Posterior cingulate gyrus (tissue), 11 donors: ENCODE results near the gene OR6C75.
A peak's percentile ranks its signal among the peaks of the same experiment; 100 is the strongest.
"Not testable (repeated sequence)": the region's sequence is repeated elsewhere in the genome, so short reads cannot be mapped to it uniquely, and the experiment has no call there.

Experiments used
- DNase-seq, 10 donors: peaks; one replicate each; pipeline versions ENCODE4 v3.0.0 to v3.0.0-alpha.2; 2020 to 2021; ENCODE audit warnings: mixed read lengths in 3 of 10
- intact Hi-C: fragments of 100-400 bp; cut with DNase I; formaldehyde crosslinking; loops from one replicate; pipeline ENCODE4 v1.15.1; 2023

Gene OR6C75

DNA sequence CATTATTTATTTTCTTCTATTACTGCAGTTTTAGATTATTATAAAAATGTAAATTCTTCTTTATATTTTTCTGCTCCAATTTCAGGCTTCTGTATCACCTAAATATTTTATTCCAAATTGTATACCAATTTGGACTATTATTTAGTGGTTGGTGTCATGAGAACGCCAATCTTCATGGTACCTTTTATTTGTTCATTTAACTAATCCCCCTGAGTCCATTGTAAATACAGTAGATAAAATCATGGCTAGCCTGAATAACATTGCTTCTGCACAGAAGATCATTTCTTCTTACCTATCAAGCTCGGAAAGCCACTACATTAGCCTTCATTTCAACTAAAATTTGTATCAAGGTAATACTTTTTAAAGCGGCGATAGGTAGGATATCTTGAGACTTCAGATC, at the start of gene OR6C75:
TSS of gene OR6C75 (plus strand) at position 301 of the 400 bp plus-strand sequence. CDS start 2,136 bp downstream, outside the sequence.
- DNase-seq: no peak
- intact Hi-C loops: no loop called here

DNA sequence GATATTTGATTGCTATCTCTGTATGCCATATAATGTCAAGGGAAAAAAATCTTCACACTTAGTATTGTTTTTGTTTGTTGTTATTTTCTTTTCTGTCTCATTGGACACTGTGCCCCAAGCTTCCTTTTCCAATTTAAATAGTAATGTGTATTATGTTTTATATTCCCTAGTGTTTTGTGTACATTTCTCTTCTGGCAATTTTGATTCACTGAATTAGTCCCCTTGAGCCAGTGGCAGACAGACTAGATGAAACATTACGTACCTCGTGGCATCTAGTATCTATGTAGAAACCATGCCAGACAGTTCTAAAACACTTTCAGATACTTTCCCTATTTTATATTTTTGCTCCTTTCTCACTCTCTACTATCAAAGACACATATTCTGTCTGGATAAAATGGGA, 48.7 kb upstream of the OR6C75 start, which contains the start of gene OR6C1:
TSS of gene OR6C1 (plus strand) at position 301 of the 400 bp plus-strand sequence. CDS start 6,257 bp downstream, outside the sequence.
- no peak for DNase-seq
- intact Hi-C loops: no loop called here

DNA sequence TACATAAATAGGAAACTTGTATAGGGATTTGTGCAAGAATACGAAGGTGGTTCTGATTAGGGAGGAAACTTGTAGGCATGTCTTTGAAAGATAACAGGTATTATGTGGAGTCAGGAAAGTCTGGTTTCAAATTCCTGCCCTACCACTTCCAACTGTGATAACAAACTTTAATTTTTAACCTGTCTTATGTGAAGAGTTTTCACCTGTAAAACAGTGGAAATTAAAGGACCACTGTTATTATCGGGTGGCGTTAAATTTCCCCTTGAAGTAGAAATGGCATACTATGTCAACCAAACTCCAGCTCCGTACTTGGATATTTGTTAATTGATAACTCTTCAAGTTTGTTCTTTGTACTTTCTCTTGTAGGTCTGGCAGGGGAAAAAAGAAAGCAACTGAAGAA, 42.6 kb upstream of the OR6C75 start:
- no peak for DNase-seq
- intact Hi-C loops: no loop called here

DNA sequence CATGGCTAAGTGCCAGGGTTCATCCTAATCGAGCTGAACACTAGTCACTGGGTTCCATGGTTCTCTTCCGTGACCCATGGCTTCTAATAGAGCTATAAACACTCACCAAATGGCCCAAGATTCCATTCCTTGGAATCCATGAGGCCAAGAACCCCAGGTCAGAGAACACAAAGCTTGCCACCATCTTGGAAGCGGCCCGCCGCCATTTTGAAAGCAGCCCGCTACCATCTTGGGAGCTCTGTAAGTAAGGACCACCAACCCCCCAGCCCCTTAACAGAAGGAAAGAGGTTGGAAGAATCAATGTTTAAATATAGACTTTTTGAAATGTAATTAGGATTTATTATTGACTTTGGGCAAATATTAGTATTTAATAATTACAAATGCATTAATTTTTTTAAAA, 37.0 kb upstream of the OR6C75 start:
- intact Hi-C loops: not testable (repeated sequence)
- DNase-seq: peak in 1 of 10 donors; percentile 70

DNA sequence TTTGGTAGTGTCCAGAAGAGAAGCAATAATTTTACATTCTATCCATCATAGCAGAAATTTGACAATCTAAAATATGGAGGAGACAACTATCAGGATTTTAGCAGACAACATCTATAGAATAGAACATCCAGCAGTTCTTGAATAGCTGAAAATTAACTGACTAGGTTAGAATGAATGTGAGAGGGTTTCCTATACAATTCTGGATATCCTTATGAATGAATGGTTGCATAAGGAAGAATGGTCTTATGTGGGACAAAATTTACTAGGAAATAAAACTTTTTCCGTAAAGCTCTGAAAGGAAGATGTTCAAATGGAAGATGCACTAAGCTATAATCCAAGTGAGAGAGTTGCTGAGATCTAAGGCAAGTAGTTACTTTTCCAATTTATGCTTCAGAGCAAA, 32.3 kb upstream of the OR6C75 start, which contains the start of gene OR6C3:
TSS of gene OR6C3 (plus strand) at position 301 of the 400 bp plus-strand sequence. CDS start 955 bp downstream, outside the sequence.
- intact Hi-C loops: no loop called here
- no peak for DNase-seq

DNA sequence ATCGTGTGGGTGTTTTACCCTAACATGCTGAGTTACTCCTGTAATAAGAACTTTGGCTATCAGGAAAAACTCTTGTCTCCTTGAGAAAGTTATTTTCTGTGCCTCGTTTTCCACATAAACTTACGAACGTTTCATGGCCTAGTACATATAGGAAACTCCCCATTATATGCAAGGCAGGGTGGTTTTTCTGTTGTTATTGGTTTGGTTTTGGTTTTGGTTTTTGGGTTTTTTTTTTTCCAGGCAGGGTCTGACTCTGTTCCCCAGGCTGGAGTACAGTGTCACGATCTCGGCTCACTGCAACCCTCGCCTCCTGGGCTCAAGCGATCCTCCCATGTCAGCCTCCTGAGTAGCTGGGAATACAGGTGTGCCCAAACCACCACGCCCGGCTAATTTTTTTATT, 26.8 kb upstream of the OR6C75 start:
- intact Hi-C loops: no loop called here
- peak in 1 of 10 donors; percentile 57 for DNase-seq

DNA sequence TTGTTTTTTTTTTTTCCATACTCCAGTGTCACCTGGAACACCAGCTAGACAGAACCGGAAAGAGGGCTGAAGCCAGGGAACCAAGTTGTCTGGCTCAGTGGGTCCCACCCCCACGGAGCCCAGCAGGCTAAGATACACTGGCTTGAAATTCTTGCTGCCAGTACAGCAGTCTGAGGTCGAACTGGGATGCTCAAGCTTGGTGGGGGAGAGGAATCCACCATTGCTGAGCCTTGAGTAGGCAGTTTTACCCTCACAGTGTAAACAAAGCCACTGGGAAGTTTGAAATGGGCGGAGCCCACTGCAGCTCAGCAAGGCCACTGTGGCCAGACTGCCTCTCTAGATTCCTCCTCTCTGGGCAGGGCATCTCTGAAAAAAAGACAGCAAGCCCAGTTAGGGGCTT, 7.4 kb upstream of the OR6C75 start:
- intact Hi-C loops: not testable (repeated sequence)

DNA sequence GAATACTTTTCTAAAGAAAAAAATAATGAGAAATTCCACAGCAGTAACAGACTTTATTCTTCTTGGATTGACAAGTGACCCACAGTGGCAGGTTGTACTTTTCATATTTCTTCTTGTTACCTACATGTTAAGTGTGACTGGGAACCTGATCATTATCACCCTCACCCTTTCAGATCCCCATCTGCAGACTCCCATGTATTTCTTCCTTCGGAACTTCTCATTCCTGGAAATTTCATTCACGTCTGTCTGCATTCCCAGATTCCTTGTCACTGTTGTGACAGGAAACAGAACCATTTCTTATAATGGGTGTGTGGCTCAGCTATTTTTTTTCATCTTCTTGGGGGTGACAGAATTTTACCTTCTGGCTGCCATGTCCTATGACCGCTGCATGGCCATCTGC, 2.3 kb downstream of the OR6C75 start:
- no peak for DNase-seq
- intact Hi-C loops: no loop called here

More for the DNA sequence above, 7.4 kb upstream of the OR6C75 start:
- not testable (repeated sequence) for DNase-seq

DNA sequence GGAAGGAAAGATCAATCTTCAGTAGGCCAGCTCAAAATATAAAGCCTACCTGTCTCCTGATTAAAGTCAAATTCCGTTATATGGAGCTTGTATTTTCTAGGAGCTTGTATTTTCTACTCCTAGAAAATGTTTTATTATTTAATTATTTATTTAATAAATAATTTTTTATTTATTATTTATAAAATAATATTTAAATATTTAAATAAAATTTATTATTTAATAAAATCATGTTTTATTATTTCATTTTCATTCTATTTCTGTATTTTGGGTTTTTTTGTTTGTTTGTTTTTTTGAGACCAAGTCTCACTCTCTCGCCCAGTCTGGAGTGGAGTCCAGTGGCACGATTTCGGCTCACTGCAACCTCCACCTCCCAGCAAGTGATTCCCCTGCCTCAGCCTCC, 9.7 kb downstream of the OR6C75 start:
- intact Hi-C loops: no loop called here
- no peak for DNase-seq

DNA sequence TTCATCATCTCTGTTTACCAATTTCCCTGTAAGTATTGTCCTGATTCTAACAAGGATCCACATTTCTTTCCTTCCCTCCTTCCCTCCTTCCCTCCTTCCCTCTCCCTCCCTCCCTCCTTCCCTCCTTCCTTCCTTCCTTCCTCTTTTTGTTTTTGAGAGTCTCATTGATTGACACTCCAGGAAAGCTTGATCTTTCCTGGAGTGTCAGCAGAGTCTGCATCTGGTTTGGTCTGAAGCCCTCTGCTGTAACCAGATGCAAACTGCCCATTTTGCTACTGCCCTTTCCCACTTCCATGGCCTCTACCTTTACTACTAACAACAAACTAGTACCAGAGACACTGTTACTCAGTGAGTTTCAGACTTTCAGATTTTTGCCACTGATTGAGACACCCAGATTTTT, 23.1 kb downstream of the OR6C75 start:
- intact Hi-C loops: no loop called here

DNA sequence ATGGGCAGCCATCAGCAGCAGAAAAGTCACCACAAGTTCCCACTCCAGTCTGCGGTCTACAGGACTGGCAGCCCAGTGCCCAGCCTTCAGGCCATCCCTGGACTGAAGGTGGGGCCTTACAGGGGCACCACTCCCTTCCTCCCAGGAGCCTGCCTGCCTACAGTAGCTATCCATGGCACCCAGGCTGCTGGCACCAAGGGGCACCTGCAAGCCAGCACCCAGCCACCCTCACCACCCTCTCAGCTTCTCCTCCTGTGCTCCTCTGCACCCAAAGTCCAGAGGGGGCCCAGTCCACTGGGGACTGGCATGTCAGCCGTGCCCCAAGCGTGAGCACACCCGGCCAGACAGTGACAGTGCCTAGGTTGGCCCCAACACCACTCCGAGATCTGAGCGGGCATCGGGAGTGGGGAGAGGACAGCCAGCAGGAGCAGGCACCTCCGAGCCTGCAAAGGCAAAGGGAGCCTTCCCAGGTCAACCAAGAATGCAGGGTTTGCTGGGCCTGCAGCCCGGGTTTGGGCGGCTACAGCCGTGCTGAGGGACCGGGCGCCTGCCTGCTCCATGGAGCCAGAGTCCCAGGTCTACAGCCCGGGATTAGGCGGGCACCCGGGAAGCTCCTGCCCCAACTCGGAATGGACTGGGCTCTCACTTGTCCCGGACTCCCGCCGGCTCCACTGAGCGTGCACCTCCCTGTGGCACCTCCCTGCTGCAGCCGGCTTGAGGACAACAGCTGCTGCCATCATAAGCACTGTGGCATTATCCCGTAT, 29.4 kb downstream of the OR6C75 start:
- intact Hi-C loops: no loop called here
- peak in 3 of 10 donors; percentile 55 to 78 (median 76) for DNase-seq

More for the DNA sequence above, 23.1 kb downstream of the OR6C75 start:
- DNase-seq: no peak

DNA sequence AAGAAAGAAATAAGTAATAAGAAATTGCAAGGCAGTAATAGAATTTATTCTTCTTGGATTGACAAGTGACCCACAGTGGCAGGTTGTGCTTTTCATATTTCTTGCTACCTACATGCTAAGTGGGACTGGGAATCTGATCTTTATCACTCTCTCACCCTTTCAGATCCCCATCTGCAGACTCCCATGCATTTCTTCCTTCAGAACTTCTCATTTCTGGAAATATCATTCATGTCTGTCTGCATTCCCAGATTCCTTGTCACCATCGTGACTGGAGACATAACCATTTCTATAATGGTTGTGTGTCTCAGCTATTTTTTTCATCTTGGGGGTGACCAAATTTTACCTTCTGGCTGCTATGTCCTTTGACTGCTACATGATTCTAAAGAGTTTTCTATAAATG, 33.6 kb downstream of the OR6C75 start:
- intact Hi-C loops: no loop called here
- no peak for DNase-seq

DNA sequence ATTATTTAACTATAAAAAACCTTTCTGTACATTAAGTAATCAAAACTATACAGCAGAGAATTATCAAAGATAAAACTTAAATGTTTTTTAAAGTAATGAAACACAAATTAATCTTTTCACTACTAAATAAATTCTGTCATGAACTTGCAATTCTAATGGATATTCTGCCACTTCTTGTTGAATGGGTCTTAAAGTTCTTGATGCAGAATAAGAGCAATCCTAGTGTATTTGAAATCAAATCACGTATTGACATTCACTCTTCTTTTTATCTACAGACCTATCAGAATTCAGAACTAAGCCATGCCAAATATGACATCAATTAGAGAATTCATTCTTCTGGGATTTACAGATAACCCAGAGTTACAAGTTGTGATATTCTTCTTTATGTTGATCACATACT, 37.5 kb downstream of the OR6C75 start, which contains the start of gene OR6C65:
TSS of gene OR6C65 (plus strand) at position 301 of the 400 bp plus-strand sequence. CDS start at position 301, 0 bp downstream.
- no peak for DNase-seq
- intact Hi-C loops: no loop called here

DNA sequence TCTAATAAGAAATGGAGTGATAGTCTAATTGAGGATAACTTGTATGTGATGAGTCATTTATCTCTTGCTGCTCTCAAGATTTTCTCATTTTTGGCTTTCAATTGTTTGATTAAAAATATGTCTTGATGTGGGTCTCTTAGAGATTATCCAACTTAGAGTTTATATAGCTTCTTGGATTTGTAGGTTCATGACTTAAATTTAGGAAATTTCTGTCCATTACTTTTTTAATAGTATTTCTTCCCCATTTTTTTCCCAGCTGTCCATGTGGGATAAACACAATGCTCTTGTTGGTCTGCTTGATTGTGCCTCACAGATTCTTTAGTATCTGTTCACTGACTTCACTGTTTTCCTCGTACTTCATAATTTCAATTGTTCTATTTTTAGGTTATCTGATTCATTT, 45.1 kb downstream of the OR6C75 start:
- intact Hi-C loops: no loop called here
- DNase-seq: no peak

DNA sequence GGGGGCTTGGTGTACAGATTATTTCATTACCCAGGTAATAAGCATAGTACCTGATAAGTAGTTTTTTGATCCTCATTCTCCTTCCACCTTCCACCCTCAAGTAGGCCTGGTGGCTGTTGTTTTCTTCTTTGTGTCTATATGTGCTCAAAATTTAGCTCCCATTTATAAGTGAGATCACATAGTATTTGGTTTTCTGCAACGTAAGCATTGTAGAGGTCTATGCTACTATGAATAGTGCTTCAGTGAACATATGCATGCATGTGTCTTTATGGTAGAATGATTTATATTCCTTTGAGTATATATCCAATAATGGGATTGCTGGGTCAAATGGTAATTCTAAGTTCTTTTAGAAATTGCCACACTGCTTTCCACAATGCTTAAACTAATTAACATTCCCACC, 46.4 kb downstream of the OR6C75 start:
- intact Hi-C loops, DNase-seq: not testable (repeated sequence)

DNA sequence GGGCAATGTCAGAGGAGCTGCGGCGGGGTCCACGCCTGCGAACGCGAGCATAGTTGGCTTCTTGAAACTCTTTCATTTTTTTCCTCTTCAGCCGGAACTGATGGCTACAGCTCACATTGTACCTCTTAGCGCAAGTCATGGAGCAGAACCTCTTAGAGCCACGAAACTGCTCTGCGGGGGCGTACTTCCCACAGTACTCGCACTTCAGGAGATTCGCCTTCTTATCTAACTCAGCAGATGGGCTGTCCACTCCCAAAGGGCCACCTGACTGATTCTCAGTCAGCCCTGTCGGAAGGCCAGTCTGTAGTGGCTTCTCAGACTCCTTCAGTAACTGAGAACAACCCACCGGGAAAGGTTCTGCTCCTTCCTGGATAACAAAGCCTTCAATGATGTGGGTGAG, 49.4 kb downstream of the OR6C75 start:
- DNase-seq, intact Hi-C loops: not testable (repeated sequence)

DNA sequence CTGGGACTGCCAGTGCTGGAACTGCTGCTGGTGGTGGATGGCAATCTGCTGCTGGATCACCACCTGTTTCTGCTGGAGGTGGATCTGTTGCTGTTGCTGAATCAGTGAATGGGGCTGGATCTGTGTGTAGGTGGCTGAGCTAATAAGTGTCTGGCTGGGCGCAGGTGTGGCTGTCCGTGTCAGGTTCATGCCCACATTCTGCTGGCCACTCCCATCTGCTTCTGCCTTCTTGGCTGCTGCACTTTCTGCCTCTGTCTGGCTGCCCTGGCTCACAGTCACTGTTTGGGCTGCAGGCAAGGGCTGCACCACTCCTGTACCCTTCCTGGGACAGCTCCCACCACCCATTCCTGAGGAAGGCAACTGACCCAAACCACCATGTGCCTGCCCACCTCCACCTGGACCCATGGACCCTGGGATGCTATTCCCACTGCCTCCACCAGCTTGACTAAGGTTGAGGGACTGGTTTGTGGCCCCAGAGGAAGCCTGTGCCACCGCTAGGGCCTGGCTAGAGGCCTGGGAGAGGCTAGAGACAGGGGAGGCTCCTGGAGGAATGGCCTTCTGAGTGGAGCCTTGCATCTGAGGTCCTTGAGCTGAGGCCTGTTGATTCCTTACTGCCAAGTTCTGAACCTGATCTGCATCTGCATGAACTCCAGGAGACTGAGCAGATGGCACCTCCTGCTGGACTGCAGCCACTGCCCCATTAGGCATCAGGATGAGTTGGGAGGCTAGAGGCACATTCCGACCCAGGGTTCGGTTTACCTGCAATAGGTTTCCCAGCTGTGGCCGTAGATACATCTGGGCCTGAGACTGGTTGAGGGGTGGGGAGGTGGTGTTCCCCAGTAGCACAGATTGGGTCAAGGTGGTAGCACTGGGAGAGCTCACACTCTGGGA, 51.0 kb downstream of the OR6C75 start:
- intact Hi-C loops: not testable (repeated sequence)
- peak in 1 of 10 donors; percentile 72 for DNase-seq

DNA sequence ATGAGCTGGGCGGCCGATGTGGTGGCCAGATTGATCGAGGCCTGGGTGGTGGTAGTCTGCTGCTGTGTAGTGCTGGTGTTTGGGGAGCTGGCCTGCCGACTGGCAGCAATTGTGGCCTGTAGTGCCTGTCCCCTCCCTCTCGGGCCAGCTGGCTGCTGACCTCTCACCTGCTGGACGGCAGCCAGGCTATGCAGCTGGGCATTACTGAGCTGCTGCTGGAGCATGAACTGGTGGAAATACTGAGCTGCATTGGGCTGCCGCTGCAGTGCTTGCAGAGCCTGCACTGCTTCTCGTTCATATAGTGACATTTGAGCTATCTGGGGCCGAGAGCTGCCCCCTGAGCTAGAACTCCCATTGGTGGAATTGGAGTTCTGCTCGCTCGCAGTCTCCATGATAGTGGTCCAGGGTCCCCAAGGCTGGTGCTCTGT, 51.6 kb downstream of the OR6C75 start:
- intact Hi-C loops: not testable (repeated sequence)
- DNase-seq: peak in 2 of 10 donors; percentile 51 to 62

DNA sequence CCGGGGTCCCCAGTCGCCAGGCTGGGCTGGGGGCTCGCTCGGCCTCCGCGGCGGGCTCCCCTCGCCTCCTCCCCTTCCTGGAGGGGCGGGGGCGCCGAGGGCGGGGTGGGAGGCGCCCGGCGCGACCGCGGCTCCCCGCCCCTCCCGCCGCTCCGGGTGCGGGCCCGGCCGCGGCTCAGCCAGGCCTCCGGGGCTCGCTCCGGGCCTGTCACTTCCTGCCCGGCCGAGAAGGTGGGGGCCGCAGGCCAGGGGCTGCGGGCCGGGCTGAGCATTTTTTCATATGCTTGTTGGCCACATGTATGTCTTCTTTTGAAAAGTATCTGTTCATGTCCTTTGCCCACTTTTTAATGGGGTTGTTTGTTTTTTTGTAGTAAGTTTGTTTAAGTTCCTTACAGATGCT, 52.1 kb downstream of the OR6C75 start:
- DNase-seq: not testable (repeated sequence)

DNA sequence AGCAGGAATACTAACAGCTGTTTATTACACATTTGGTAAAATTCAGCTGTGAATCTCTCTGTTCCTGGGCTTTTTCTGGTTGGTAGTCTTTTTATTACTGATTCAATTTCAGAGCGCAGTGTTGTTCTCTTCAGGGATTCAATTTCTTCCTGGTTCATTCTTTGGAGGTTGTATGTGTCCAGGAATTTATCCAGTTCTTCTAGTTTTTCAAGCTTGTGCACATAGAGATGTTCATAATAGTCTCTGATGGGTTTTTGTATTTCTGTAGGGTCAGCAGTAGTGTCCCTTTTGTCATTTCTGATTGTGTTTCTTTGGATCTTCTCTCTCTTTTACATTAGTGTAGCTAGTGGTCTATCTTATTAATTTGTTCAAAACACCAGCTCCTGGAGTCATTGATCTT, 54.2 kb downstream of the OR6C75 start:
- DNase-seq: no peak
- intact Hi-C loops: no loop called here

More for the DNA sequence above, 52.1 kb downstream of the OR6C75 start:
- intact Hi-C loops: not testable (repeated sequence)
